ENCODE results near the gene CGB1.
"Not testable (repeated sequence)": the region's sequence is repeated elsewhere in the genome, so short reads cannot be mapped to it uniquely, and the experiment has no call there.

Gene CGB1

DNA sequence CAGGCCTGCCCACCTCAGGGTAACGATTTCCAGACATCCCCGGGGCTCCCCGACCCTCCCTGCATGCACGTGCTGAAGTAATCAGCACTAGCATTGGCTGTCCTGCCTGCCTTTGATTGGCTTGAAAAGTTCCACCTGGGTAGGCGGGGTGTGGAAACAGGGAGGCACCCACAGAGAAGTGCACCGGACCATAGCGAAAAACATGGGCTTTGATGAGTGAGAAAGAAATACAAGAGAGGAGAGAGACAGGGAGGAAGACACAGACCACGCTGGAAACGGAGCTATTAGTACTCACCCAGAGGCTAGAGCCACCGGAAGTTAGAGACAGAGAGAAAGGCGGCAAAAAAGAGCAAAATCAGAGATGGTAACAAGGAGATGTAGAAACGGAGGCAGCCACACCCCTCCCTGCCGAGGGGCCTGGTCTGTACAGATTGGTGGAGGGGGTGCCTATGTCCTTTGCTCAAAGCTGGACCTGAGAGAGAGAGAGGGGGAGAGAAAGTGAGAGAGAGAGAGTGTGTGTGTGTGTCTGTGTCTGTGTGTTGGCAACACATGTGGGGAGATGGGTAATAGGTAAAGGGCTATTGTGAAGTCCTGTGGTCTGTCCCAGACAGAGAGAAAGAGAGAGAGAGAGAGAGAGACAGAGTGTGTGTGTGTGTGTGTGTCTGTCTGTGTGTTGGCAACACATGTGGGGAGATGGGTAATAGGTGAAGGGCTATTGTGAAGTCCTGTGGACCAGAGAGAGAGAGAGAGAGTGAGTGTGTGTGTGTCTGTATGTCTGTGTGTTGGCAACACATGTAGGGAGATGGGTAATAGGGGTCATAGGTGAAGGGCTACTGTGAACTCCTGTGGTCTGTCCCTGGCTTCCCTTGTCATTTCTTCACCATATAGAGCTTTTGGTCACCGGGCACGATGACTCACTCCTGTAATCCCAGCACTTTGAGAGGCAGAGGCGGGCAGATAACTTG lies 15.5 kb downstream of the CGB1 start:
- no peak for DNase-seq

GRCh38 chr19:49020342-49020741 lies 16.4 kb downstream of the CGB1 start:
- no peak for DNase-seq

DNA sequence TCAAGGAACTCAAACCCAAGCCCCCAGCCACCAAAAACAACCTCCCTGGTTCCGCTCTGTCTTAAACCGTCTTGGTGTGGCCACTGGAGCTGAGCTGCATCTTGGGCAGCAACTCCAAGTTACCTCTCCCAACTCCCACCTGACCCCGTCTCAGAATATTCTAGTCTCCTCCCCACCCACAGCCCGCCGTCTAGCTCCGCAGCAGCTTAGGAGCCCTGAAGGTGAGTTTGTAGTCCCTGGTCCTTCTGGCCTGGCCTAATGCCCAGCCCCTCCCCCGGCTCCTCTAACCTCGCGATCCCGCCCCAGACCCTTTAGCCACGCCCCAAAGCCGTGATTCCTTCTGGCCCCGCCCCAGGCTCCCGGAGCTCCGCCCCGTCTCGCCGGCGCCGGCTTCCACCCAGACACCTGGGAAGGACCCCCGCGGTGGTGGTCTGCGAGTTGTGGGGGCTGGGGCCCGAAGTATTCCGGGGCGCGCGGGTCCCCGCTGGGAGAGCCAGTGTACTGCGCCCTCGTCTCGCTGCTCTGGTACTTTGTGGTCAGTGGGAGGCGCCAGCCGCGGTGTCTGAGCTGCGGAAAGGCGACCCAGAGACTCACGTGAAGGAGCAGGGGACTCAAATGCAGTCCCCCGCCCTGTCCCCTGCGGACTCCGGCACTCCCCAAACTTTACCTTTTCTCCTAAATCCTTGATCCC lies 17.3 kb downstream of the CGB1 start:
- peak; percentile 41 to 60 (median 51) for DNase-seq

DNA sequence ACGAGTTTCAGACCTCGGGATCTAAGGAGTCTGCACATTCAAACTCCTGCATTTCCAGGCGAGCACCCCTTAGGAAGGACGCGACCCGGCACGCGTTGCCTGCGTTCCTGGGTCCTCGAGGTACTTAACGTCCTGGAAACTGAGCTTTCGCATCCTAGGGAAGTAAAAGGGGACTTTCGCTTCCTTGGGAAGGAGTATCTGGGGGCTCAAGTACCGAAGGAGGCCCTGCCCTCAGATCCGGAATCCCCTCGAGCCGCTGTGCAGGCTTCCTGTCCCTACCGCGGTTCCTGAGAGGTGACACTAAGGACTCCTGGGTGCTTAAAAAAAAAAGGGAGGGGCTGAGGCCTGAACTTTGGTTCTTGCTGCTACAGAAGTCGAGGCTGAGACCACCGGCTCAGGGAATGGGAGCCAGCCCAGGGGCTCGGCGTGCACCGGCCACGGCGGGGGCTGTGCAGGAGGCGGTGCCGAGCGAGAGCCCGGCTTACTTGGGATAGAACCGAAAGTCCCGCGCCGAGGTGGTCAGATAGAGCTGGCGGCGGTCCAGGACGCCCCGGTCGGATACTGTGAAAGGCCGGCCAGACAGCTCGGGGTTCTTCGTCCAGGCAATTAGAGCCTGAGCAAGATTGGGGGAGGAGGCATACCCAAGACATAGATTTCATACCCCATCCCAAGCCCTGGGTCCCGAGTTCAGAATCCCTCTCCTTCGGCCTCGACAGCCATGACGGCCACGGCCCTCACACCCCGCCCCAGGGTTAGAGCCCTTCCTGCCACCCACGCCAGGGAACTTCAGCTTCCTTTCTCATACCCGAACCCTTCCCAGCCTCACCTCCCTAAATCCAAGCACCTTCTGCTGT lies 18.1 kb downstream of the CGB1 start:
- not testable (repeated sequence) for DNase-seq

- DNase-seq = peak; percentile 42 to 61 (median 56)
Measured at GRCh38 chr19:49017666-49018351, 18.9 kb downstream of the CGB1 start.

DNA sequence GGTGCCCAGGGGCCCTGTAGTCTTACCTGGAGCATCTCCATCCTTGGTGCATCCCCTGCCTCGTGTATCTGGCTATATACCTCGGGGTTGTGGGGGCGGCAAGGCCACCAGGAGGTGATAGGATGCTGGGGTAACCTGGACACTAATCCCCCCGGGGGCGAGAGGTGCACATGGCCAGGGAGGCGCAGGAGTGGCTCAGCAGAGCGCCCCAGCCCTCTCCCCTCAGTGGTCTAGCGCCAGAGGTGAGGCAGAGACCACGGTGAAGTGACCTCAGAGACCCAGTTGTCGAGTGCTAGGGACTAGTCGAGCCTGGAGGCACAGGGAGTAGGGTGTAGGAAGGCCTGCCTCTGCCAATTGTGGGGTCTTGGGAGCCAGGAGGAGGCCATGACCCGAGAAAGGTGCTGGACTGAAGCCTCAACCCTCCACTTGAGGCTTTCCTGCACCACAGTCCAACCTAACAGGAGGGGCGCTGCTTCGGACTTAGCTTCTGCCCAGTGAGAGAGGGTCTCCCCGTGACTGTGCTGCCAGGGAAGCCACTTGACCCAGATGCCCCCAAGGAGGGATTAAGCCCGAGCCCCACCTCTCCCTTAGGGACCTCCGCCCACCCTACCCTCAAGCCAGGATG lies 19.5 kb downstream of the CGB1 start, which contains the start of gene LHB:
Gene LHB, minus strand, starts transcription at position 51 of the 625 bp plus-strand sequence. Its CDS starts 10 bp downstream, at position 41.
- no peak for DNase-seq

DNA sequence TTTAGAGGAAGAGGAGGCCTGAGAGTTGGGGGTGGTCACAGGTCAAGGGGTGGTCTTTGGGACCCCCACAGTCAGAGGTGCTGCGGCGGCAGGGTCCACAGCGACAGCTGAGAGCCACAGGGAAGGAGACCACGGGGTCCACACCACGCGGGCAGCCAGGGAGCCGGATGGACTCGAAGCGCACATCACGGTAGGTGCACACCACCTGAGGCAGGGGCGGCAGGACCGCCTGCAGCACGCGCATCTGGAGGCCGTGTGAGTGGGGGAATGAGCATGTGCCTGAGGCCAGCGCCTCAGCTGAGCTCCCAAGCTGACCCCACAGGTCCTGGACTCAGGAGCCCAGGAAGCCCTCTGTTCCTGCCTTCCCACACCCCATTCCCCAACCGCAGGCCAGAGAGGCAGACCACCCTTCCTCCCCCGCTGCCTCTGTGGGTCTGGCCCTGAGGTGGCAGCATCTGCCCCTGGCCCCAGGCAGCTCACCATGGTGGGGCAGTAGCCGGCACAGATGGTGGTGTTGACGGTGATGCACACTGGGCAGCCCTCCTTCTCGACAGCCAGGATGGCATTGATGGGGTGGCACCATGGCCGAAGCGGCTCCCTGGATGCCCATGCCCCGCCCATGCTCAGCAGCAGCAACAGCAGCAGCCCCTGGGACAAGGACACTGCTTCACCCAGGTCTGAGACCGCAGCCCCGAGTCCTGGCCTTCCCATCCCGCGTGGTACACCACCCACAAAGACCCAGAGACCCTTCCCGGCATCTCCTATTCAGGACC lies 20.4 kb downstream of the CGB1 start:
- no peak for DNase-seq

DNA sequence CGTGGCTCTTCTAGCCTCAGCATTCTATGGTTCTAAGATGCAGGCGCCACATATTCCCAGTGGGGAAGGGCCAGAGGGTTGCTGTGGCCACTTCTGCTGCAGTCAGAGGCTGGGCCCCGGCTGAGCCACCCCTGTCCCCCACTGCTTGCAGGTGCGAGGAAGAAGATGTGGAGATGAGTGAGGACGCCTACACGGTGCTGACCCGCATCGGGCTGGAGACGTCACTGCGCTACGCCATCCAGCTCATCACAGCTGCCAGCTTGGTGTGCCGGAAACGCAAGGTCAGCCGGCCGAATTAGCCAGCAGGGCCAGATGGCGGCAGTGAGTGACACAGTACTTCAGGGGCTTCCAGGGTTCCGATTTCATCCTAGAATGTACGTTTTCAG lies 21.8 kb downstream of the CGB1 start:
- no peak for DNase-seq

GRCh38 chr19:49014123-49014869 lies 22.4 kb downstream of the CGB1 start:
- DNase-seq = no peak

GRCh38 chr19:49011194-49011593 lies 25.5 kb downstream of the CGB1 start:
- DNase-seq = no peak

DNA sequence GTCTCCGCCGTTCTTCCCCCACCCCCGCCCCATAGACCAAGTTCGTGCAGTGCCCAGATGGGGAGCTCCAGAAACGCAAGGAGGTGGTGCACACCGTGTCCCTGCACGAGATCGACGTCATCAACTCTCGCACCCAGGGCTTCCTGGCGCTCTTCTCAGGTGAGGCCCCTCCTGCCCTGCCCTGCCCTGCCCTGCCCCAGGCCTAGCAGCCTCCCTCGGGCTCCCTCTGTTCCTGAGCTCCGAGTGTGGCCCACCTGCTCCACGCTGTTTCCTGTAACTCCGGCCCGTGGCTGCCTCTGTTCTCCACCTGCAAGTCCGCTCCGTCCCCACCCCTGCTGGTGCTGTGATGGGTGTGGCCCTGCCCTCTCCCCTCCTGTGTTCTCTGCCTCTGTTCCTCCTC lies 26.2 kb downstream of the CGB1 start:
- DNase-seq = no peak

DNA sequence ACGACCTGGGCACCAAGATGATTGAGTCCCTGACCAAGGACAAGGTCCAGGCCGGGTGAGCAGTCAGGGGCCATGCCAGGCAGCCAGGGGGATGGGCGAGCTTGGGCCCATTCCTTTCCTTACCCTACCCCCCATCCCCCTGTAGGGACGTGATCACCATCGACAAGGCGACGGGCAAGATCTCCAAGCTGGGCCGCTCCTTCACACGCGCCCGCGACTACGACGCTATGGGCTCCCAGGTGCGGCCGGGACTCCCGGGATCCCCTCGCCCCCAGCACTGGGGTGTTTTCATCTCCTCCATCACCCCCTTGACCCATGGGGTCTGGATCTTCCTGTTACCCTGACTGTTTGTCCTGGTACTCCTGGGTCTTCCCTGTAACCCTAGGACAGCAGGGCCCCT lies 26.9 kb downstream of the CGB1 start:
- no peak for DNase-seq

- no peak for DNase-seq
Measured at GRCh38 chr19:49006905-49007304, 29.8 kb downstream of the CGB1 start.

DNA sequence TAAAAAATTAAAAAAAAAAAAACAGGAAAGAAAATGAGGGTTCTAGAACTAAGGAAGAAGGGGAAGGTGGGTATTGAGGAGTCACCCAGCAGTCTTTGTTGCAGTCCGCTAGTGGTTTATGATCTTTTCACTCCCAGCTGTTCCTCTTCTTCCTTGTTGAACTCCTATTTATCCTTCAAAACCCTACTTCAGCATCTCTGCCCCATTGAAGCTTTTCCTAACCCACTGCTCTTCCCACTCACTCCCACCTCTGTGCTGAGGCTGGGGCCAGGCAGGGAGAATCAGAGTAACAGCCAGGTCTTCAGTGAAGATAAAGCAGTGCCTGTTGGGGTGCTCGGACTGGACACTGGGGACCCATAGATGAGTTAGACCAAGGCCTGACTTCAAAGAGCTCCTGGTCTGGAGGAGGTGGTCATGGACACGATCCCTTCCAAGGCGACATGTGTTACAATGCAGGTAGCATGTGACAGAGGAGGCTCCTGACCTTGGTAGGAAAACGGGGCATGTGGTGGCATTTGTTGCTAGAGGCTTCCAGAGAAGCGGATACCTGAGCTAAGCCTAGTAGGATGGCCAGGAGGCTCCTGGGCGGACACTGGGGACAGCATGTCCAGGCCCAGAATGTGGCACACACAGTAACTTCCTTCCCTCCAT lies 31.6 kb downstream of the CGB1 start:
- DNase-seq = no peak

GRCh38 chr19:49004133-49004532 lies 32.6 kb downstream of the CGB1 start:
- no peak for DNase-seq

DNA sequence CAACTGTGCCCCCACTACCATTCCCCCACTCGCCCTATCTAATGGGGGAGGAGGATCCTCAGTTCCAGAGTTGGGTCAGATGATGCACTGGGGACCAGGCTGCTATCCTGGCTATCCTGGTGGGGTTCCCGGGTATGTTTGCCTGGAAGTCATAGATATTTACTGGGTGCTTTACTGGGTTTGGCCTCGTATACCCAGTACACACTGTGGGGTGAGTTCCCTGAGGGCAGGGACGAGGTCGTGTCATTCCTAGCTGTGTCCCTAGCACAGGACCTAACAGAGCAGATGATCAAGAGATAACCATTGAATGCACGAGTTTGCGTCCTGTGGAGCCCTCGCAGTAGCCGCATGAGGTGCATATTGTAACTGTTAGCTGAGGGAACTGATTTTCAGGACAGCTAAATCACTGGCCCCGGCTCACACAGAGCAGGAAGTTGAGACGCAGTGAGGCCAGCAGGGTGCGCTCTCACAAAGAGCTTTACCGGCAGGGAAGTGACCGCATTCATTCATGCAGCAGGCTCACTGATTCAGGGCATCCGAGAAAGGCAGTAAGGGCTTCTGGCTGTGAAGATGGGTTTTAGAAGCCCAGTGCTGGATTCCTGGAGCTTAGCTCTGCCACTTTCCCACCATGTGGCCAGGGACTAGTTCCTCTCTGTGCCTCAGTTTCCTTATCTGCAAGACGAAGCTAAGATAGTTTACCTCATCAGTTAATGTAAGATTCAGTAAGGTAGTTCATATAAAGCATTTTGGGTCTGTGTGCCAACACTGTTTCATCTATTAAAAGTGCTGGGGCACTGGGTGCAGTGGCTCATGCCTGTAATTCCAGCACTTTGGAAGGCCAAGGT lies 37.0 kb downstream of the CGB1 start:
- DNase-seq = peak; percentile 33 to 66 (median 51)

- peak in 2 of 5 donors; percentile 41 to 51 for DNase-seq
Measured at GRCh38 chr19:48997972-48998371, 38.7 kb downstream of the CGB1 start.

GRCh38 chr19:48994035-48994386 lies 42.7 kb downstream of the CGB1 start:
- no peak for DNase-seq
